Ovary (tissue), 9 donors: ENCODE measurements around the gene GAS2L1. TPM values are rescaled to one million over a fixed set of nuclear protein-coding genes. Genes with fewer than 3 reads are reported as not detected.

Experiments used
- DNase-seq, 5 donors: peaks; one replicate each; pipeline ENCODE4 v3.0.0-alpha.2; 2019 to 2020
- H3K27ac ChIP-seq, 2 donors: fragments of 200-600 bp; one replicate each; pipeline versions ENCODE4 v1.5.1 to v1.8.0; 2019 to 2022
- H3K27me3 ChIP-seq: fragments of 200-600 bp; one replicate; pipeline ENCODE4 v1.8.0; 2022
- H3K36me3 ChIP-seq: fragments of 200-600 bp; sonication (generic); one replicate; pipeline ENCODE4 v1.5.1; 2019
- H3K4me1 ChIP-seq: one replicate; pipeline ENCODE4 v1.8.1; 2013; ENCODE audit warnings: mild to moderate bottlenecking, moderate library complexity; ENCODE audit not compliant: insufficient read depth
- H3K4me3 ChIP-seq: fragments of 200-600 bp; sonication (generic); one replicate; pipeline ENCODE4 v1.5.1; 2017
- H3K9me3 ChIP-seq, 2 donors: fragments of 200-600 bp in 1 of 2; sonication (generic) in 1 of 2; one replicate each; pipeline versions ENCODE4 v1.5.1 to v1.8.1; 2013 to 2019; ENCODE audit warnings: mild to moderate bottlenecking in 1 of 2, moderate library complexity in 1 of 2
- CTCF ChIP-seq, 3 donors: fragments of 450-650 bp in 2 of 3; fragments of 200-600 bp in 1 of 3; IDR thresholded peaks; one replicate each; pipeline versions ENCODE4 v1.5.1 to v1.8.0; 2016 to 2022; ENCODE audit warnings: antibody characterized with exemption in 3 of 3, mild to moderate bottlenecking in 1 of 3
- EP300 ChIP-seq: sonication (generic); formaldehyde crosslinking; IDR thresholded peaks from one replicate; pipeline ENCODE4 v1.6.1; 2017; ENCODE audit warnings: antibody characterized with exemption
- POLR2A ChIP-seq: fragments of 450-650 bp; IDR thresholded peaks from one replicate; pipeline ENCODE4 v1.6.1; 2017; ENCODE audit warnings: antibody characterized with exemption, mild to moderate bottlenecking, moderate library complexity
- WGBS, 3 donors: extraction: QIAGEN DNeasy Blood & Tissue Kit in 1 of 3; methylation state at CpG; one replicate each; pipeline versions ENCODE4 v1.1.5 to v1.1.7; 2013 to 2017; 5-methylcytosine and 5-hydroxymethylcytosine counted together
- intact Hi-C, 4 donors: fragments of 100-400 bp; cut with DNase I; formaldehyde crosslinking; loops; one replicate each; pipeline versions ENCODE4 v1.11.0 to v1.15.1; 2022 to 2023
- polyA plus RNA-seq, 2 donors: library from polyadenylated mRNA; stranded (reverse); fragments of 200-250 nt in 1 of 2; fragments of 350-450 nt in 1 of 2; fragmentation: Illumina TruSeq in 1 of 2; extraction: RNeasy Lipid Tissue Mini Kit (QIAGEN cat#74804) in 1 of 2; gene quantifications; one replicate each; pipeline ENCODE4 v1.2.3, GENCODE V29; 2013 to 2014
- total RNA-seq, 7 donors: library from RNA; depleted of rRNA in 2 of 7; stranded (reverse); fragments of >200 nt in 2 of 7; fragmentation: NEBNext Ultra II Directional in 3 of 7; extraction: Animal tissue kit (Norgen Biotek cat#: 25700) in 3 of 7; gene quantifications; one replicate each; pipeline versions ENCODE4 v1.1.0 to v1.2.4, GENCODE V29; 2016 to 2023
- donor health status: DM: no; HTN: no; CAD: no; lungs with moderate emphysema.
- donor health status: DM: no; HTN: no; CAD: no.
- donor health status: Bipolar disorder and iron deficiency.
- donor health status: DM: yes; HTN: yes; CAD: no.
- donor health status: DM: no; HTN: no; CAD: no.
- donor health status: DM: yes; HTN: yes; CAD: no.

Gene GAS2L1
- total and polyA plus RNA-seq, 9 donors: 2.1 to 21.0 (median 9.8) TPM

- Histone ChIP-seq H3K27me3 (no peaks in the 10 kb centered on the region), H3K9me3 (no peaks in the 10 kb centered on the region), H3K36me3 (no peaks in the 10 kb centered on the region), H3K4me1 (no peaks in the 10 kb centered on the region), H3K27ac (no peak overlapping the region), H3K4me3 (no peak overlapping the region)
- no peak for TF ChIP-seq EP300
- no peak for TF ChIP-seq CTCF (IDR thresholded peaks at IDR 0.05)
- TF ChIP-seq POLR2A: no peak
- intact Hi-C loops: no loop called here
- no peak for DNase-seq
- 91 to 94% (median 94%) methylated on average over 7 to 8 of the region's 8 CpGs for WGBS, 3 donors
Measured at GRCh38 chr22:29332886-29333496, 26.5 kb downstream of the GAS2L1 start.

- WGBS, 3 donors: 91 to 96% (median 93%) methylated on average over 7 of the region's 7 CpGs
- no peaks in the 10 kb centered on the region for H3K4me1 ChIP-seq
- H3K9me3 ChIP-seq: no peaks in the 10 kb centered on the region
- no peak overlapping the region for H3K27ac ChIP-seq
- no peak for DNase-seq
- intact Hi-C loops: no loop called here
- TF ChIP-seq POLR2A (no peak), EP300 (no peak), CTCF (IDR thresholded peaks at IDR 0.05) (no peak)
- no peaks in the 10 kb centered on the region for H3K36me3 ChIP-seq
- no peak overlapping the region for H3K4me3 ChIP-seq
- no peaks in the 10 kb centered on the region for H3K27me3 ChIP-seq
Measured at GRCh38 chr22:29334148-29334547, 27.7 kb downstream of the GAS2L1 start.

GRCh38 chr22:29334696-29335344 is 28.4 kb downstream of the GAS2L1 start:
- intact Hi-C loops: no loop called here
- no peak for DNase-seq
- WGBS, 3 donors: 90 to 92% (median 91%) methylated on average over 12 of the region's 12 CpGs
- H3K27ac ChIP-seq: no peak overlapping the region
- TF ChIP-seq EP300 (no peak), CTCF (IDR thresholded peaks at IDR 0.05) (no peak), POLR2A (no peak)
- H3K27me3 ChIP-seq: no peaks in the 10 kb centered on the region
- H3K4me1 ChIP-seq: no peaks in the 10 kb centered on the region
- H3K36me3 ChIP-seq: no peaks in the 10 kb centered on the region
- no peaks in the 10 kb centered on the region for H3K9me3 ChIP-seq
- H3K4me3 ChIP-seq: no peak overlapping the region

GRCh38 chr22:29335656-29336055 is 29.2 kb downstream of the GAS2L1 start:
- DNase-seq: no peak
- no peak overlapping the region for H3K4me3 ChIP-seq
- no peaks in the 10 kb centered on the region for H3K4me1 ChIP-seq
- no peak overlapping the region for H3K27ac ChIP-seq
- no peaks in the 10 kb centered on the region for H3K27me3 ChIP-seq
- WGBS, 3 donors: 81 to 86% (median 86%) methylated on average over 11 of the region's 11 CpGs
- H3K9me3 ChIP-seq: no peaks in the 10 kb centered on the region
- H3K36me3 ChIP-seq: no peaks in the 10 kb centered on the region
- TF ChIP-seq POLR2A (no peak), CTCF (IDR thresholded peaks at IDR 0.05) (no peak), EP300 (no peak)
- intact Hi-C loops: no loop called here
